Effector memory CD4-positive, alpha-beta T cell (primary cell): ENCODE results near the gene ZP1.
"Not testable (repeated sequence)": the region's sequence is repeated elsewhere in the genome, so short reads cannot be mapped to it uniquely, and the experiment has no call there.

Experiments used
- DNase-seq, 3 donors: peaks; one replicate each; pipeline ENCODE4 v3.0.0-alpha.2; 2020
- H3K27ac ChIP-seq: 2 replicates; pipeline ENCODE4 v1.7.0; 2013; ENCODE audit warnings: mild to moderate bottlenecking, low read length, moderate library complexity; ENCODE audit not compliant: insufficient read depth, poor library complexity, severe bottlenecking
- H3K27me3 ChIP-seq: replicated peaks from 2 replicates; pipeline ENCODE4 v1.7.0; 2013; ENCODE audit warnings: mild to moderate bottlenecking, low read length; ENCODE audit not compliant: insufficient read depth, control insufficient read depth, poor library complexity, severe bottlenecking
- H3K36me3 ChIP-seq: 2 replicates; pipeline ENCODE4 v1.7.0; 2013; ENCODE audit warnings: mild to moderate bottlenecking, low read length, moderate library complexity; ENCODE audit not compliant: control insufficient read depth, insufficient read depth
- H3K4me1 ChIP-seq: 2 replicates; pipeline ENCODE4 v1.7.0; 2013; ENCODE audit warnings: low read length, mild to moderate bottlenecking; ENCODE audit not compliant: control insufficient read depth, insufficient read depth, poor library complexity, severe bottlenecking
- H3K4me3 ChIP-seq: 2 replicates; pipeline ENCODE4 v1.7.0; 2013; ENCODE audit warnings: low read length, low read depth, mild to moderate bottlenecking; ENCODE audit not compliant: insufficient read depth, poor library complexity, severe bottlenecking
- H3K9me3 ChIP-seq: 2 replicates; pipeline ENCODE4 v1.7.0; 2013; ENCODE audit warnings: mild to moderate bottlenecking, low read length, moderate library complexity; ENCODE audit not compliant: control insufficient read depth

The ZP1 gene

GRCh38 chr11:60899977-60900376 lies 32.6 kb downstream of the ZP1 start:
- Histone ChIP-seq H3K36me3 (peaks cover 86% of the 10 kb centered on the region), H3K4me3 (no peak overlapping the region), H3K27ac (no peak overlapping the region), H3K4me1 (peaks cover 8% of the 10 kb centered on the region), H3K9me3 (no peaks in the 10 kb centered on the region), H3K27me3 (no peaks in the 10 kb centered on the region)
- DNase-seq, result no peak

- Histone ChIP-seq H3K4me3 (no peak overlapping the region), H3K27me3 (no peaks in the 10 kb centered on the region), H3K4me1 (peaks cover 17% of the 10 kb centered on the region), H3K9me3 (no peaks in the 10 kb centered on the region), H3K27ac (no peak overlapping the region), H3K36me3 (peaks cover 77% of the 10 kb centered on the region)
- no peak for DNase-seq
These were observed 33.5 kb downstream of the ZP1 start for GRCh38 chr11:60900673-60901404.

GRCh38 chr11:60902625-60903024 lies 35.3 kb downstream of the ZP1 start:
- H3K27me3 ChIP-seq, result no peaks in the 10 kb centered on the region
- no peak overlapping the region for H3K4me3 ChIP-seq
- no peak overlapping the region for H3K27ac ChIP-seq
- no peaks in the 10 kb centered on the region for H3K9me3 ChIP-seq
- no peak for DNase-seq
- peaks cover 61% of the 10 kb centered on the region for H3K36me3 ChIP-seq
- peaks cover 18% of the 10 kb centered on the region for H3K4me1 ChIP-seq

GRCh38 chr11:60905047-60905446 lies 37.7 kb downstream of the ZP1 start:
- H3K4me1 ChIP-seq, result peaks cover 18% of the 10 kb centered on the region
- peak overlapping the region; percentile 88 for H3K27ac ChIP-seq
- H3K27me3 ChIP-seq, result no peaks in the 10 kb centered on the region
- no peak for DNase-seq
- H3K4me3 ChIP-seq, result peak overlapping the region; percentile 77
- H3K36me3 ChIP-seq, result peaks cover 37% of the 10 kb centered on the region
- no peaks in the 10 kb centered on the region for H3K9me3 ChIP-seq

GRCh38 chr11:60905551-60906113 lies 38.3 kb downstream of the ZP1 start:
- DNase-seq, result no peak
- peaks cover 31% of the 10 kb centered on the region for H3K36me3 ChIP-seq
- peak overlapping the region; percentile 88 for H3K27ac ChIP-seq
- H3K4me3 ChIP-seq, result peak overlapping the region; percentile 77
- H3K27me3 ChIP-seq, result no peaks in the 10 kb centered on the region
- H3K9me3 ChIP-seq, result no peaks in the 10 kb centered on the region
- peaks cover 18% of the 10 kb centered on the region for H3K4me1 ChIP-seq

GRCh38 chr11:60906132-60906972 lies 39.0 kb downstream of the ZP1 start, which contains the start of gene PRPF19:
Gene PRPF19, minus strand, starts transcription at chr11:60906585. Its CDS starts 203 bp downstream, at chr11:60906382.
- Histone ChIP-seq H3K36me3 (peaks cover 24% of the 10 kb centered on the region), H3K4me1 (peaks cover 18% of the 10 kb centered on the region), H3K9me3 (no peaks in the 10 kb centered on the region), H3K27ac (peak within 1 kb of the TSS; percentile 88), H3K27me3 (no peaks in the 10 kb centered on the region), H3K4me3 (peak within 1 kb of the TSS; percentile 77)
- peak; percentile 94 to 99 (median 99) for DNase-seq

GRCh38 chr11:60908803-60909202 lies 41.5 kb downstream of the ZP1 start:
- no peak overlapping the region for H3K4me3 ChIP-seq
- H3K27me3 ChIP-seq, result no peaks in the 10 kb centered on the region
- H3K36me3 ChIP-seq, result no peaks in the 10 kb centered on the region
- no peak for DNase-seq
- no peak overlapping the region for H3K27ac ChIP-seq
- no peaks in the 10 kb centered on the region for H3K9me3 ChIP-seq
- peaks cover 25% of the 10 kb centered on the region for H3K4me1 ChIP-seq

- not testable (repeated sequence) for DNase-seq, H3K27me3 ChIP-seq, H3K9me3 ChIP-seq, H3K36me3 ChIP-seq, H3K4me3 ChIP-seq, H3K27ac ChIP-seq
- H3K4me1 ChIP-seq, result peaks cover 22% of the 10 kb centered on the region
These were observed 42.4 kb downstream of the ZP1 start for GRCh38 chr11:60909680-60910280.

- no peaks in the 10 kb centered on the region for H3K36me3 ChIP-seq
- no peak overlapping the region for H3K27ac ChIP-seq
- no peak overlapping the region for H3K4me3 ChIP-seq
- no peaks in the 10 kb centered on the region for H3K27me3 ChIP-seq
- H3K9me3 ChIP-seq, result no peaks in the 10 kb centered on the region
- no peak for DNase-seq
- H3K4me1 ChIP-seq, result peaks cover 22% of the 10 kb centered on the region
These were observed 42.9 kb downstream of the ZP1 start for GRCh38 chr11:60910281-60910687.
